ENCODE measurements around the gene CHN1.

CHN1 gene

DNA sequence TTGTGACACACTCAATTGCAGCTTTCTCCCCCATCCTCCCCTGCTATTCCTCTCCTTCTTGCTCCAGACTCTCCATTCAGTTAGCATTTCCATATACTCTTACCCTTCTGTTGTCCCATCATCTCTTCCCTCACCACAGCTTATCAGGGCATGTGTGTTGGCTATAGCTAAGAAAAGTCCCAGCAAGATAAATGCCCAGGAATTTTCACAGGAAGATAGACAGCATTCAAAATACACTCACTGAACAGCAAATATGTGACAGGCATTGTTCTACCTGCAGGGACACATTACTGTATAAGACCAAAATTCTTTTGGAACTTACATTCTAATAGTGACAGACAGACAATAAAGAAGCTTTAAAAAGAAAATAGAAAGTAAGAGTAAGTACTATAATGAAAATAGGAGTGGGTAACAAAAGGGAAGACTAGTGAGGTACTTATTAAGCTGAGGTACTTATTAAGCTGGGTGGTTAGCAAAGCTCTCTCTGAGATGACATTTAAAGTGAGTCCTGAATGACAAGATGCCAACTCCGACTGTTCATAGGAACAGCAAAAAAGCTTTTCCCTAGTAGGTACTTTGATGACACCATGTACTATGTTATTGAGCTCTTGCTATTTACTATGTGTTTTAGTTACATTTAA lies 86.2 kb downstream of the CHN1 start:
- DNase-seq = no peak

GRCh38 chr2:174916270-174916930 lies 88.8 kb downstream of the CHN1 start:
- DNase-seq = no peak

DNA sequence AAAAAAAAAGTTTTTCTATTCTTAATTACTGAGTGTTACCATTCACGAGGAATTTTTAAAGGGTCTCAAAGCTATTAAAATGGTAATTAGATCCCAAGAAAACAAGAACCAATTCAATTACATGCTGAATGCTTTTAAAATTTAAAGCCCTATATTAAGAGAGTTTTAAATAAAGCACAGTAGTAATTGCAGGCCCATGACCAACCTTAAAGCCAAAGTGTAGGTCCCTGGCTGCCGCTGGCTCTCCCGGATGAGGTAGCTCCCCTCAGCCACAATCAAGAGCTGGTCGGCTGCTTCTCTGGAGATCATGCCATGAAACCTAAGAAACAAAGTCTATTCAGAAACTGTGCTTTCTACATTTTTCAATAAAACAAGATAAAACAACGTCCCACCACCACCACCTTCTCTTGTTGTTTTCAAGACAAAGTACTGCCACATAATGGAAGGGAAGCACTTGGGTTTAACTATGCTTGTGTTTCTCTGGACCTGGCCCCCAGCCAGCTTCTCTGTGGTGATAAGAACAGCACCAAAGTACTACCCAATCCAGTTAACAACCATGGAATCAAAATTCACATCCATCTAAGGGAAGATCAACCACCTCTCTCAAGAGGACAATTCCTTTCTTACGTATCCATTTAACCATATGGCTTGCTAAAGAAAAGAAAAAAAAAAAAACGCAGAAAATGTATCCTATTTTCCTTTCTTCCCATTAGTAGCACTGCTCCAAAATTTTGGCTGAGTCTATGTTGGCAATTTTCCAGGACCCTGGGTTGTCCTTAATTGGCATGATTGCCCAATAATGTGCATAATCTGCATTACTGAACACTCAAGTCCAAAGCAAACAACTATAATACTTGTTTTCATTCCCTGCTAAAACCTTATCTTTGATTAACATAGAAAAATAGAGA lies 90.1 kb downstream of the CHN1 start:
- DNase-seq = no peak

DNA sequence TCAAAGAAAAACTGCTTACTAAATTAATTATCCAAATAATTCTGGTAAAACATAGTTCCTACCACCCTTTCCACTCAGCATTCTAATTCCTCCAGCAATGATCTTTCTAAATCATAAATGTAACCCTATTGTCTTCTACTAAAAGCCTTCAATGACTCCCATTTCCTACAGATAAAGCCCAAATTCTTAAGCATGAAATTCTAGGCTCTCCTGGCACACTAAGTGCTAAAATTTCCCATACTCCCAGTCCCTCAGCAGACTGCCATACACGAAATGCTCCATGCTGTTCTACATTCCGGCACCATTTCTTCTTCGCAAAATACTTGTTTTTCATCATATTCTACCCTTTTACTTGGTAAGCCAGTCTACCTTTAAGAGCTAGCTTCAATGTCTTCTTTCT lies 96.9 kb downstream of the CHN1 start:
- DNase-seq = no peak

GRCh38 chr2:174903264-174903556 lies 102.0 kb downstream of the CHN1 start:
- no peak for DNase-seq

GRCh38 chr2:174902506-174903263 lies 102.5 kb downstream of the CHN1 start:
- no peak for DNase-seq

- DNase-seq = no peak
Measured at GRCh38 chr2:174901075-174901474, 104.1 kb downstream of the CHN1 start.

GRCh38 chr2:174897286-174897685 lies 107.9 kb downstream of the CHN1 start:
- no peak for DNase-seq

DNA sequence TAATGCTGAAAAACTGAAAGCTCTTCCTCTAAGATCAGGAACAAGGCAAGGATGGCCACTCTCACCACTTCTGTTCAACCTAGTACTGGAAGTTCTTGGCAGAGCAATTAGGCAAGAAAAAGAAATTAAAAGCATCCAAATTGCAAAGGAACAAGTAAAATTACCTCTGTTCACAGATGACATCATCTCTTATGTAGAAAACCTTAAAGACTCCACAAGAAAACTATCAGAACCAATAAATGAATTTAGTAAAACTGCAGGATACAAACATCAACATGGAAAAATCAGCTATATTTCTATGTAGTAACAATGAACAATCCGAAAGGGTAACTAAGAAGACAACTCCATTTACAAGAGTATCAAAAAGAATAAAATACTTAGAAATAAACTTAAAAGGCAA lies 112.2 kb downstream of the CHN1 start:
- no peak for DNase-seq

DNA sequence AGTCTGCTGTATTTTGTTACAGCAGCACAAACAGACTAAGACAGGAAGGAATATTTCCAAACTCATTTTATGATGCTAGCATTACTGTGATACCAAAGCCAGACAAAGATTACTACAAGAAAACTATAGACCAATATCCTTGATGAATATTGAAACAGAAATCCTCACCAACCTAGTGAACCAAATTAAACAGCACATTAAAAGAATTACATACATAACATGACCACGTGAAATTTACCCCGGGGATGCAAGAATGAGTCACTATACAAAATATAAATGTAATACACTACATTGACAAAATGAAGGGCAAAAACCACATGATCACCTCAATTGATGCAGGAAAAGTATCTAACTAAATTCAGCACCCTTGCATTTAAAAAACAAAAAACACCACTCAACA lies 112.6 kb downstream of the CHN1 start:
- no peak for DNase-seq

- no peak for DNase-seq
Measured at GRCh38 chr2:174888646-174889271, 116.4 kb downstream of the CHN1 start.

DNA sequence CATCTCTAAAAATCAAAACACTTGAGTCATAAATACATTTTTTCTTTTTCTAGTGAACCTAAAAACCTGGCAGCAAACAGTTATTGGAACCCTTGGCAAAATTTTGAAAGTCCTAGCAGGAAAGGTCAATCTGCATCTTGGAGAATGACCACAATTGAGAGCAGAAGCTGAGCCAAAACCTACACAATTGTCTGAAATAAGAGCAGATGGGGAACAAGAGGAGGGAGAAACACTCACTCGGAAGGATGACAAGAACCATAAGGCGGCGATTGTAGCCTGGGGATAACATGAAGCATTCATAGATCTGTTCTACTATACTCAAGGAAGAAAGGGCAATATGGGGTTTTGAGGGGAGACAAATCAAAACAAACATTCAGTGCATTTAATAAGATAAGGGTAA lies 117.0 kb downstream of the CHN1 start:
- DNase-seq = no peak

DNA sequence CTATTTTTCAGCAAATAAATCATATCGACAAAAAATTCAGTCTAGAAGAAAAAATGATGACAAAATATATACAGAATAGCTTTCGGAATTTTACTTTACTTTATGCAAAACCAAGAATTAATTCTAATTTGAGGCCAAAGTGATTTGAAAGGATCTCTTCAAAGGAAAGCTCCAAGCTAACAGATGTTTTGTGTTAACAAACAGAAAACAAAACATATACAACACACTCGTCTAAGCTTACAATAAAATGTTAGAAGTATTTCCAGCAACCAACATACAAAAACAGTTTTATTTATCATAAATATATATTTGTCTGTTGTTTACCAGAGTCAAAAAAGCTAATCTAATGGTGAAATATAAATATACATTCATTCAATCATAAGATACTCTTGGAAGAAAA lies 122.8 kb downstream of the CHN1 start:
- DNase-seq = no peak

DNA sequence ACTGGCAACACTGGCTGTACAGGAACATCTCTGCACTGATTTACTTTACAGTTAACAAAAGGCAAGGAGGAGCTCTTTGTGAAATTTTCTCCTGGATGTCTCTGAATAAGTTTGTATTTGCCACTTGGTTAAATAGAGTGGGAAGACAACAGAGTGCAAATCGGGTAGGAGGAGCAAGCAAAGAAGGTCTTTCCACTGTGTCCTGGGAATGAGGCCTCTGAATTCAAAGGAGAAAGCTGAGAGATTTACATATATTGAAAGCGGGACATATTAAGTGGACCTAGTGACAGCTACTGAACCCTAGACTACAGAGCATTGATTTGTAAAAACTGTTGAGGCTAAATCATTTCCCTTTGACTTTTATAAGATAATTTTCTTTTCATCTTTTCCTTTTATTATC lies 123.5 kb downstream of the CHN1 start:
- DNase-seq = no peak

- DNase-seq = no peak
Measured at GRCh38 chr2:174878537-174879147, 126.5 kb downstream of the CHN1 start.

GRCh38 chr2:174877751-174878150 lies 127.4 kb downstream of the CHN1 start:
- DNase-seq = no peak

- no peak for DNase-seq
Measured at GRCh38 chr2:174877301-174877700, 127.9 kb downstream of the CHN1 start.

DNA sequence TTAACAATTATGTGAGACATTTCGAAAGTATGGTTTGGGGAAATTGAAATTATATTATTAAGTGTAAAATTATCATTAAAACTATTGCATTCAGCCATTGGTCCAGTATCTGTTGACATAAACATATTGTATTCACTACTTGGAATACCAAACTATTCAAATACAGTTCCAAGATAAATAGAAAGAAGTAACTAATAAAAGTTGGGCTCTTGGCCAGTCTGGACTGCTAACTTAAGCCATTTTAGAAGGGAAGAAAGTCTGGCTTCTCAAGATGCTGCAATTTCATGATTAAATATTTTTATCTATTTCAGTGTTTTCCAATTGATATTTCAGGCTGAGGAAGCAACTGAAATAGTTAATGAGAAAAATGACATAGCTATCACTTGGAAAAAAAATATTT lies 131.1 kb downstream of the CHN1 start:
- DNase-seq = no peak

GRCh38 chr2:174873471-174873870 lies 131.7 kb downstream of the CHN1 start:
- DNase-seq = no peak

DNA sequence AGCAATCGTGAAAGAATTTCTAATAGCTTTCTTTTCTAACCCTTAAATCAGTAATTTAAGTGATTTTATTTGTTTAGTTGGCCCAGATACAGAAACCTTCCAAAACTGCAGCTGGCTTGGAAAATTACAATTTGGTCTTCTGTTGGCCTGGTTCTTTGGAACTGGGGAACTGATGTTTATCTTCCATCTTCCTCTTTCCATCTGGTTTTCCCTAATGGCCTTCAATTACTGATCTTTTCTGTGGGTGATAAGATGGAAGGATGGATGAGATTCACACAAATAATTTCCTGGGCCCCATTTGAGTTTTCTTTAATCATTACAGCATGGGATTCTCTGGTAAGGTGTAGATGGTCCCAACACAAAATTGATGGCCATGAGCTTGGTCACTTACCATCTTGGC lies 134.4 kb downstream of the CHN1 start:
- no peak for DNase-seq

- no peak for DNase-seq
Measured at GRCh38 chr2:174868878-174869277, 136.3 kb downstream of the CHN1 start.

- DNase-seq = no peak
Measured at GRCh38 chr2:174866421-174866820, 138.8 kb downstream of the CHN1 start.

- no peak for DNase-seq
Measured at GRCh38 chr2:174863183-174863582, 142.0 kb downstream of the CHN1 start.

All from stimulated activated CD4-positive, alpha-beta T cell treated with anti-CD3 and anti-CD28 coated beads, Interleukin-4, amount 100 ng/mL, for 1 hour (primary cell).